SKM-1 (cell line): ENCODE data around the gene HK1.

Experiments
- DNase-seq: peaks from one replicate; lab custom pipeline; 2025; ENCODE audit not compliant: unreplicated experiment; lab: John Stamatoyannopoulos, UW

Gene HK1

DNA sequence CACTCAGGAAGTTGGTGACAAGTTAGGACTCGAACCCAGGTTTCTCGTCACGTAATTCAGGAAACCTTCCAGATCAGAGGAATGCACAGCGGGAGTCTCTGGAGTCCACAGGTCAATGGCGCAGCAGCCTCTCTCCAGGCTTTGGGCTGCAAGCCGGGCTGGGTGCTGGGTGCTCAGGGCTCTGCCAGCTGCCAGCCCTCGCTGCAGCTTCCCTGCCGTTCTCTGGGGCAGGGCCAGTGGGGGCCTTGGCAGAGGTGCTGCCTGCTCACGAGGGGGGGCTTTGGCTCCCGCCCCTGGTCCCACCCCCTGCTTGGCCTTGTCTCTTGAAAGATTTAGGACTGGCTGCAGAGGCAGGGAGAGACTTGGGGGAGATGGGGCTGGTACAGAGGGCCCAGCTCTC lies 138.4 kb downstream of the HK1 start, which contains the start of gene TACR2:
Gene TACR2, minus strand, starts transcription at position 224 of the 400 bp plus-strand sequence. CDS start 595 bp downstream, outside the sequence.
- DNase-seq: no peak

DNA sequence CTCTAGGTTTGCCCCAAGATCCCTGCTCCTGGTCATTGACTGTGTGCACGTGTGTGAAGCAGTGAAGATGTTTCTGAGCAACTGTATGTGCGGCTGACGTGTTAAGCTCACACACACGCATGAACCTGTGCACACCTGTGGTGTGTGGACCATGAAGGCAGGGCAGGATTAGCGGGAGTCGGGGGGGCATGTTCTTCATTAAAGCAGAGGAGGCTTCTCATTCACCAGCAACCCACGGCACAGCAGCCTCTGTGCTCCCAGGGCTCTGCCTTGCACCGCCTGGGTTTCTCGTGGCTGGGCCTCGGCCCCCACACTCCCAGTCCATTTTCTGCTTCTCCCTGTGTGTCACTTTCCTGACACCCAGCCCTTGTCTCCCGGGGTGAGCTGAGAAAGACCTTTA lies 139.2 kb downstream of the HK1 start:
- DNase-seq: no peak

DNA sequence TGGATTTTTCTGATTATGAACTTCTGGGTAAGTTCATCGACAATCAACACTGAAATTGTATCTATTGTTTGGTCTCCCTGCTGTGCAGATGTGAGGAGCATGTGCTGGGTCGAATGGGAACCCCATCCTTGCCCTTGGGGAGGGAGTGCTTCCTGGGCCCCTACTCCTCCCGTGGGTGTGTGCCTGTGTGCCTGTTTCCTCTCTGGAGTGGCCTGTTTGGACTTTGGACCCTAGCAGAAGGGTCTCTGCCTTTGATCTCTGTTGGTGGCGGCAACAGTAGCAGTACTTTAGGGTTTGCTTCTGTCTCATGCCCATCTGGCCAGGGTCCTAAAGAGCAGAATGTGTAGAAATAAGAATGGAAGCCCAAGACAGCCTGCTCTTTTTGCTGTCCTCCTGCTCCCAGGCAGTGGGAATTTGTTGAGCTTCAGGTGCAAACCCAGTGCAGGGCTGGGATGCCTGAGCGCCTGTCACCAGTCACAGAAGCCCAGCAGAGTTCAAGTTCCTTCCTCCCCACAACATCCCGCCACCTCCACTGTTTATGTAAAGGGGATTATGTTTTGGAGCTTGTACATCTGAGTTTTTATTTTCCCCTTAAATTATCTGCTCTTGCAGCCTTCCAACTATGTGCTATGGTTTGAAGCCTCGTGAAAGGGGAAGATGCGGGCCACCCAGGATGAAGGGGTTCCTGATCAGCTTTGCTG lies 139.9 kb downstream of the HK1 start:
- no peak for DNase-seq

DNA sequence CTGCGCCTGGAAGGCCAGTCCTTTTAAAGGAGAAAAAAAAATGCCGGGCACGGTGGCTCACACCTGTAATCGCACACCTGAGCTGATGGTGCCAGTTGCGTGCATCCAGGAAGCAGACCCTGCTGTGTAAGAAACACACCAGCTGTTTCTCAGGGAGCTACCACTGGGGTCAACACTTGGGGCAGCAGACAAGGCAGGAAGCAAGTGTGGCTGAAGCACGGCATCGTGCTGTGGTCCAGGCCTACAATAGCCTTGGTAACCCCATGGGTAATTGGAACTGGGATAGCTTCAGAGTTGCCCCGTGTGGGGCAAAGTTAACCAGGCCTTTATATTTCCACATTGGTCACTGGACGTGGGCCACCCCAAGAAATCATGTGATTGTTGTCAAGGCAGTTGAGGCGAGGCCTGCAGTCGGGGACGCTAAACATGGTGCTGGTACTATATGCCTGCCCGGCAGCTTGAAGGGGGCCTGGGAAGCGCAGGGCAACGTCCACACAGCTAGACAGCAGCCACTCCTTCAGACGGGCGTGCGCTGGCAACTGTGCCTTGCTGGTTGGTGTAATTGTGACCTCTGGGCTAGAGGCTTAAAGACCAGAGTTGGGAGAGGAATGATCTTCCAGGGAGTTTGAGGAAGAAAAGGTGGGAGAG lies 140.9 kb downstream of the HK1 start:
- DNase-seq: no peak

DNA sequence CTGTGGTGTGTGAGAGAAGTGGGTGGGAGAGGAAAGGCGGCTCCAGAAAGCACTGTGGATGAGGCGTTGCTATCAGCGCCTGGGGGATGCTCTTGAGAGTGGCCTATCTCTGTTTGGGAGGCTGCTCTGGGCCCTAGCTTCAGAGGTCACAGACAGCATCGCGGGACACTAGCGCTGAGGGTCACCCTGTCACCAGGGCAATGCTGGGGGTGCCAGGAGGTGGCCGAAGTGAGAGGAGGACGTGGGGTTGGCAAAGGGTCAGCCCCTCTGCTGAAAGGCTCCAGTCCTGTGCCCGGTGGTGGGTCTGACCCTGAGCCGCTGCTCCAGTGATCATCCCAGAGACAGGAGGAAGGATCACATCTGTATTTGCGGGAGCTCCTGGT lies 141.4 kb downstream of the HK1 start:
- DNase-seq: no peak

DNA sequence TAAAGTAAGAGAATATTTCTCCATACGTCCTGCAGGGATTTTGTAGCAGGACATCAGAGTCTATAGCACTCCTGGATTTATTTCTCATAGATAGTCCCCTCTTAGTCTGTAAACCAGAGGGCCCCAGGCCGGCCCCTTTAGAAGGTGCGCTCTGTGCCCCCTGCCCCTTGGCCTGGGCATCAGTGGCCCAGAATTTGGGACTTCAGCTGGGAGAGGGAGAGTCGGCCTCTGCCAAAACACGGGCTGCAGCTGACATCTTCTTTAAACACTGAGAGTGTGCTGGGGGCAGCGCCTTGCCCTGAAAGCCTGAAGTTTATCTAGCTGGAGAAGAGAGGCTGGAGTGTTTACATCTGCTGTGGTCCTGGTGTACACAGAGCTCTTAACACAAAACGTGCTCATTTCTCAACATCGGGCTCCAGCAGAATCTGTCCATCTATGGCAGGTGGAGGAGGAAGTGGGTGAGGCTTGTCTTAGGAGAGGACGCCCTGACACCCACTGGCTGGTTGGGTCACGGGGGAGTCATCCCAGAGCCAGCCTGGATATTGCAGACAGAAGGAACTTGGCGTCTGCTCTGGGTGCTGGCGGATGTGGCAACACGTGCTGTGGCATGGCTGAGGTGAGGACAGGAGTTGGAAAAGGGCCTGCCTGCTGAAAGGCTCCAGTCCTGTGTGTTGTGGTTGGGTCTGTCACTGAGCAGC lies 143.5 kb downstream of the HK1 start:
- DNase-seq: peak; percentile 63

DNA sequence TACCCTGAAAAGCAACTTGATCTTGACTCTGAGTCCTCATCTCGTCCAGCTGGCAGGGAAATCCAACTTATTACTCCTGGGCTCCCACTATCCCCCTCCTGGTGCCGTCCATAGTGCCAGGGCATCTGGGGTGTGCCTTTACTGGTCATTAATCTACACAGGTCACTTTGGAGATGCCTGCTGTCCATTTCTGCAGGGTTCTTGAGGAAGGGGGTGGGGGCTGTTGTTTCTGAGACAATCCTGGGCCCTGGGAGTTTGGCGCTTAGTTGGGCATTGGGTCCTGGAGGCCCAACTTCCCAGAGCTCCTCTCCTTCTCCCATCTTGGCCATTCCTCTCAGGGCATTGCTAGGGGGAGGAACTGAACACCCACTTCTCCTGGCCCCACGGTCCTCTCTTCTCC lies 144.4 kb downstream of the HK1 start:
- DNase-seq: no peak

DNA sequence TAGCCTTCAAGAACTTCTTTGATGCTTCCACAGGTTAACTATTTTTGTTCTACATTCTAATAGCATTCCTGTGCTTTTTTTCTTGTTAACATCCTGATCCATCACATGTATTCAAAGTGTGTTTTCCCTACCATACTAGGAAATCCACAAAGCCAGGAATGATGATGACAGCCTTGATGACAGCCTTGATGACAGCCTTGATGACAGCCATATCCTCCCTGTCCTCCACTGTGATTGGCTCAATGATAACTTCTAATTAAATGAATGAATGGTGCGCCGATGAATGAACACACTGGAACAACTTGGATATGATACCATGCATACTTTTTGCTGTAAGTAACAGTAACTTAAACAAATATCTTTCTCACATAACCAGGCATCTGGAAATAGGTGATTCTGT lies 146.7 kb downstream of the HK1 start:
- no peak for DNase-seq

DNA sequence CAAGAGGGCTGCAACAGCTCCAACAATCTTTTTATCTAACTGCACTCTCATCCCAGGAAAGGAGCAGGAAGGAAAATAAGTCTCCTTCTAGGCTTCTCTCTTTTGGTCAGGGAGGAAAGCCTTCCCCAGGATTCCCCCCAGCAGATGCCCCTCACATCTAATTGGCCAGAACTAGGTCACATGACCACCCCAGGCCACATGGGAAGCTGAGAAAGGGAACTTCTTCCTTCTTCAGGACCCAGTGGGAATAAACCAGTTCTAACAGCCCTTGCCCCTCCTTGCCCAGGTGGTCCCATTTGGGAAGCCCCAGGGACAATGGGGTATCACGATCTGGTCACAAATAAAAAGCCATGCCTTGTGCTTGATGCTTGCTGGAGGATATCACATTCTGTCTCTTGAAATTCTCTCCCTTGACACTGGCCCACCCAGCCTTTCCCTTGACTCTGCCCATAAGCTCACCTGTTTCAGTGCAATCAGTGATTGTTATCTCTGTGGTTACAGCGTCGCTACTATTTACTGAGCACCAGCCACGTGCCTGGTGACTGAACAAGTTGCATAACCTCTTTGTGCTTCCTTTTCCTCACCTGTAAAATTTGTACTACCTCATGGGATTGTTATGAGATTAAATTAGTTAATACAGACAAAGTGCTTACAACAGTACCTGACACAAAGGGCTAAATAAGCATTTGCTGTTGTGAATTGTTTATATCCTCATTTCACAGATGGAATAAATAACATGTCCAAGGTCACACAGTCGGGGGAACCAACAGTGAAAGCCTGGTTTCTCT lies 147.4 kb downstream of the HK1 start:
- DNase-seq: no peak

DNA sequence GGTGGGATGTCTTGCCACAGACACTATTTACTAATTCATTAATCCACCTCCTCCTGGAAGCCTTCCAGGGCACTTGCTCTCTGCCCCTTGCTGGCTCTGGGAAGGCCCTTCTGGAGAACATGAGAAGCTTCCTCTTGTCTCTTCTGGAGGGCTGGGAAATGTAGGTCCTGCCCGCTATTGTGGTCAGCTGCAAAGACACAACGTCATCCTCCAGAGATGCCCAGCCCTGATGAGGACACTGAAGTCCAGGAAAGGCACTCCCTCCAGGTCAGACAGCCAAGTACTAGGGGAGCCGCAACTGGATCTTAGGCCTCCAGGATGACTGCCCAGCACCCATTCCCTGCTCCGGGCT lies 148.1 kb downstream of the HK1 start:
- DNase-seq: no peak

DNA sequence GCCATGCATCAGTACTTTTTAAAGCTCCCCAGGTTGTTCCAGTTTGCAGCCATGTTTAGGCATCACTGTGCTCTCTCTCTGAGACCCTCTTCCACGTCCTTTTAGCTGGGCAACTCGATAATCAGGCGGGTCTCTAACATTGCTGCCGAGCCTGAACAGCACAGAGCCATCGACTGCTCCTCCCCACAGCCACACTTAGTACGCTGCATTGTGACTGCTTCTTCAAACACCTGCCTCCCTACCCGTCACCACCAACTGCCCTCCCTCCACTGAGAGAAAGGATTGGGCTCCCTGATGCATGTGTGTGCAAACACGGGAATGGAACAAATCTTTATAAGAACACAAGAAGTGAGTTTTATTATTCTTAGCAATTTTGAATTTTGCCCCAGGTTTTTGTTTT lies 149.9 kb downstream of the HK1 start:
- DNase-seq: no peak

DNA sequence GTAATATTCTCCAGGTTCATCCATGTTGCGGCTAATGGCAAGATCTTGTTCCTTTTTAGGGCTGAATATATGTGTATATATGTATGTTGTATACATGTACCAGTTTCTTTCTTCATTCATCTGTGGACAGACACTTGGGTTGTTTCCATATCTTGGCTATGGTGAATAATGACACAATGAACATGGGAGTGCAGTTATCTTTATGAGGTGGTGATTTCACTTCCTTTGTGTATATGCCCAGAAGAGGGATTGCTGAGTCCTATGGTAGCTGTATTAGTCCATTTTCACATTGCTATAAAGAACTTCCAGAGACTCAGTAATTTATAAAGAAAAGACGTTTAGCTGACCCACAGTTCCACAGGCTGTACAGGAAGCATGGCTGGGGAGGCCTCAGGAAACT lies 155.9 kb downstream of the HK1 start:
- DNase-seq: no peak

DNA sequence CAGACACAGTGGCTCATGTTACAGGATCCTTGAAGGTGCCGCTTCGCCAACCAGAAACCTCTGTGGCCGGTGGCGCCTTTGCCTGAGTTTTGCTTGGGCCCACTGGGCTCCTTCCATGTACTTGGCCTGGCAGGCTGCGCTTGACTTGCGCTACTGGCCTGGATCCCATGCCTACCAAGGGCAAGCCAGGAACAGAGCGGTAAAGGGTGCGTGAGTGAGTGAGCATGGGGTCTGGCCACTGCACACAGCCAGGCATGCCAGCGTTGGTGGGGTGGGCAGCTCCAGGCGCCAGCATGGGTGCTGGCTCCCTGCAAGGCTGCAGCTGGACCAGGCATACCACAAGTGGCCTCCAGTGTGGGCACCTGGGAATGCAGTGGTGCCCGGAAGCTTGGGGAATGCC lies 156.6 kb downstream of the HK1 start:
- DNase-seq: no peak

DNA sequence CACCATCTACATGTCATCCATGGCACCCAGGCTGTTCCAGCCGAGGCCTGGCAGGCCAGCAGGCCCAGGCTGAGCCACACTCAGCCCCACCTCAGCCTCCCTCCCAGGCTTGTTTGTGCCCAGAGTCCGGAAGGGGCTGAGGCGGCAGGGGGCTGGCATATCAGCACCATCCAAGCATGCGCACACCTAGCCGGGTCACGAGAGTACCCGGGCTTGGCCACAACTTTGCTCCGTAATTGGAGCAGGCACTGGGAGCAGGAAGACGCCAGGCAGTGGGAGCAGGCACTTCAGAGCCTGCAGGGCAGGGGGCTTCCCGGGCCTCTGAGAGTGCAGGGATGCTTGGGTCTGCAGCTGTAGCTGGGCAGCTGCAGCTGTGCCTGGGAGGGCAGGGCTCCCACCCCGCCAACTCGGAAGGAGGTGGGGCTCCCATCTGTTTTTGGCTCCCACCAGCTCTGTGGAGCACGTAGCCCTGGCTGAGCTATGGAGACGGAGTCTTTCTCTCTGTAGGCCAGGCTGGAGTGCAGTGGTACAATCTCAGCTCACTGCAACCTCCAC lies 157.7 kb downstream of the HK1 start:
- DNase-seq: no peak

DNA sequence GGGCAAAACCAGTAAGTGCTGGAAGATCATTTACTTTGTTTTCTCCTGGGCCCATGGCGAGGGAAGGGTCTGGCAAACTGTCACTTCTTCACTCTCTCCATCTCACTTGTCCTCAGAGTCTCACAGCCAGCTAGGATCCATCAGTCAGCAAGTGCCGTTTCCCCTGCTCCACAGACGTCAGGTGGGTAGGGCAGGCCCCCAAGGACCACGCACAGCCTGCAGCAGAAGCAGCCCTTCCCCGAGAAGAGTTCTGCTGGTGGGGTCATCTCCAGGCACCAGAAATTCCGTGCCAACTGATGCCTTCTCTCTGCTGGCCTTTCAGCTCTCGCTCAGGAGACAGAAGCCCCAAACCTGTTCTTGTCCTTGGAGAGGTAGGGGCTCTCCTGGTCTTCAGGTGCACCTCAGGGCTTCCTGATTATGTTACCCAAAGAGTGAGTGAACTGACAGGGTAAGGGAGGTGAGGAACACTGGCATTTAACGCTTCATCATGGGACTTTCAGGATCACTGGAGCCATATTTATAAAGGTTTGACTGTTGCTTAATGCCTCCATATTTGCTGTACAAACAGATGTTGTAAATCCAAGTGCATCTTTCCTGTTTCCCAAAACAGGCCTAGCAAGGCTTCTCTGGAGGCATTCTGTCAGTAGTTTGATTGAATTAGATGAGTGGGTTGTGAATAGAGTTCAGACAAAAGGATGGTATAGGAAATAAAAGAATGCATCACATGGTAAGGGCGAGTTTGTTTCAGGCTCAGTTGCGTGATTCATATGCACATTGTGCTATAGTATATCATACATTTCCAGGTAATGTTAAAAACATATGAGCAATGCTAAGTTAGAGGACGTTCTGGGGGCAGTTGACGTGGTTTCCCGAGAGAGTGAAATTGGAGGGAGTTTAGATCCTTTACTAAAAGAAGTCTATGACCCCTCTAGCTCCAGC lies 159.3 kb downstream of the HK1 start:
- DNase-seq: no peak

DNA sequence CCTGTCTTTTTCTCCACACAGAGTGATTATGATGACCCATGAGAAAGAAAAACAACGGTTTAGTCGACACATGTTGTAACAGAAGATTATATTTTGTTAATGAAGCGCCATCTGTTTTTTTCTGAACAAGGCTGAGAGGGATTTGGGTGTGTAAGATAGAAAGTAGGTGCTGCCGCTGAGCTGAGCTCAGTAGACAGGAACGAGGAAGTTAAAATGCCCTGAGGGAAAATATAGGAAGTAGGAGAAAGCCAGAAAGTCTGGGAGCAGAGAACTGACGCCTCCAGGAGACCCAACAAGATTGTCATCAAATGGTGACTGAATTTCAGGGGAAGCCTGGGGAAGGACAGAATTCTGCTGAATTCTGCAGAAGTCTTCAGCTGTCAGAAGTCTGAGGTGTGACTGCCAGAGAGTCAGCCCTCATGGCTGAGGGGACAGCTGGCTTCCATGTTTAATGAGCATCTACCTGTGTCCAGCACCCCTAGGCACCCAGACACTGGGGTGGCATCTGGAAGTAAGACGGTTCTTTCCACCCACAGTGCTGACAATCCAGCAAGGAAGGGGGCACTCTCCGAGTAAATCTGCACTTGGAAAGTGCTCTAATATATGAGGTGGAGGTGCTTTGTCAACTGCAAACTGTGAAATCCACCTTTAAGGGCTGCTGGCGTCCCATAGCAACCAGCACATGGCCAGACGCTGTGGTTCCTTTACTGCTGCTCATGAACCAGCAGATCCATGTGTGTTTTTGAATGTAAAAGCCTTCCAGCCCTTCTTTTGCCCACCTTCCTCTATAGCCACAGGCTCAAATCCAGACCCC lies 160.4 kb downstream of the HK1 start:
- peak; percentile 13 for DNase-seq

DNA sequence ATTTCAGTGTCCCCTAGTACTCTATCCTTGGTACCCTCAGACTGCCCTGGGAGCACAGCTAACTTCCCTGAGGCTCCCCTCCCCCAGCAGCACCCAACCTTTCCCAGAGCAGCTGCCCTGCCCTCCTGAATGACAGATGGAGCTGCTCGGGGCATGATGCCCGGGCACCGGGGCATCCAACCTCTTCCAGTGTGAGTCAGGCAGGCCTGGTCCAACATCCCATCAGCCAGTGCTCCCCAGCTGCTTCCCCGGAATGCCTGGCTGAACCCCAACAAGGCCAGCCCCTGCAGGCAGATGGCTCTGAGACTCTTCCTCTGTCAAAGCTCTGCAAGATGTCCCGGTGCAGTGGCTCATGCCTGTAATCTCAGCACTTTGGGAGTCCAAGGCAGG lies 161.0 kb downstream of the HK1 start:
- no peak for DNase-seq

DNA sequence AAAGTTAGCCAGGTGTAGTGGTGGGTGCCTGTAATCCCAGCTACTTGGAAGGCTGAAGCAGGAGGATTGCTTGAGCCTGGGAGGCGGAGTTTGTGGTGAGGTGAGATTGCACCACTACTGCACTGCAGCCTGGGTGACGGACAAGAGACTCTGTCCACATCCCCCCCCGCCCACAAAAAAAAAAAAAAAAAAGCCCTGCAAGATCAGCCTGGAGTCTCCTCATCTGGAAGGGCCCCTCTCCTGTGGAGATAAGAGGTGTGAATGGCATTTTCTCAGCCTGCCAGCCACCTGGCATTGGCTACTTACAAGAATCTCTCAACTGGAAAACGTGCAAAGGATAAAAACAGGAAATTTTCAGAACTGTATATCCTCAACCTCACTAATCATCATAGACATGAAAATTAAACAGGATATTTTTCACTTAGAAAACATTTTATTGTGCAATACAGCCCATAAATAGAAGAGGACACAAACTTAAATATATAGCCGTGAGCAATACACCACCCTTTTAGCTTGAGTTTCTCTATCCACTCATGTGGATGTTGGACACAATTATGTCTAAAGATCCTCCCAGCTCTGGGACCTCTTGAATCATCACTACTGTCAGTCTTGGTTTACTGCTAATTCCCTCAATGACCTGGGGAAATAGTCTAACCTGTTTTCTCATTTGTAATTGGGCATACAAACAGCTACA lies 161.7 kb downstream of the HK1 start:
- DNase-seq: peak; percentile 60

DNA sequence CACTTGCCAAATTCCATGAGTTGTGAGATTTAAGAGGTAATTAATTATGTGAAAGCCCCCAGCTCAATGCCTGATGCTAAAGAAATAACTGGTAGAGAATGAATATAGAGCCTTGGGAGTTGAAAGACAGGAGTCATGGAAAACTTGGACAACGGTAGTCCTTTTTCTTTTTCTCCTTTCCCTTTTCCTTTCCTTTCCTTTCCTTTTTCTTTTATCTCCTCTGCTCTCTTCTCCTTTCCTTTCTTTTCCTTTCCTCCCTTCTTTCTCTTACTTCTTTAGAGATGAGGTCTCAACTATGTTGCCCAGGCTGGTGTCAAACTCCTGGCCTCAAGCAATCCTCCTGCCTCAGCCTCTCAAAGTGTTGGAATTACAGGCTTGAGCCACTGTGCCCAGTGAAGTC lies 165.1 kb downstream of the HK1 start:
- no peak for DNase-seq
